H4 (cell line): ENCODE measurements around the gene SIGLEC10. TPM values are rescaled to one million over a fixed set of nuclear protein-coding genes. Genes with fewer than 3 reads are reported as not detected.
"Not testable (repeated sequence)": the region's sequence is repeated elsewhere in the genome, so short reads cannot be mapped to it uniquely, and the experiment has no call there.

Experiments
- DNase-seq: peaks from one replicate; pipeline ENCODE4 v3.0.0-alpha.2; 2015; ENCODE audit warnings: low spot score
- total RNA-seq: library from RNA; depleted of rRNA; stranded (reverse); fragments of >200 nt; shearing (Covaris generic); gene quantifications from 2 replicates; pipeline ENCODE4 v1.2.3, GENCODE V29; 2014

The SIGLEC10 gene
- total RNA-seq, 1 experiment from 2014 or later, result not detected

GRCh38 chr19:51439021-51439465 lies 21.6 kb upstream of the SIGLEC10 start:
- no peak for DNase-seq

GRCh38 chr19:51434456-51434855 lies 17.0 kb upstream of the SIGLEC10 start:
- no peak for DNase-seq

- DNase-seq, result no peak
Measured at GRCh38 chr19:51433043-51433442, 15.6 kb upstream of the SIGLEC10 start.

GRCh38 chr19:51431124-51431523 lies 13.7 kb upstream of the SIGLEC10 start:
- no peak for DNase-seq

- DNase-seq, result no peak
Measured at GRCh38 chr19:51430221-51430620, 12.8 kb upstream of the SIGLEC10 start.

- no peak for DNase-seq
Measured at GRCh38 chr19:51427201-51427600, 9.8 kb upstream of the SIGLEC10 start.

GRCh38 chr19:51422053-51422448 lies 4.6 kb upstream of the SIGLEC10 start:
- peak; percentile 83 for DNase-seq

GRCh38 chr19:51421229-51422052 lies 4.0 kb upstream of the SIGLEC10 start:
- DNase-seq, result no peak

- DNase-seq, result not testable (repeated sequence)
Measured at GRCh38 chr19:51420511-51420910, 3.1 kb upstream of the SIGLEC10 start.

- DNase-seq, result no peak
Measured at GRCh38 chr19:51418707-51419106, 1.3 kb upstream of the SIGLEC10 start.

- no peak for DNase-seq
Measured at GRCh38 chr19:51417810-51418157, 342 bp upstream of the SIGLEC10 start.

GRCh38 chr19:51416422-51416821 lies 1.0 kb downstream of the SIGLEC10 start:
- not testable (repeated sequence) for DNase-seq

- no peak for DNase-seq
Measured at GRCh38 chr19:51415187-51415586, 2.3 kb downstream of the SIGLEC10 start.

- no peak for DNase-seq
Measured at GRCh38 chr19:51410950-51411748, 6.3 kb downstream of the SIGLEC10 start.

GRCh38 chr19:51407511-51408131 lies 9.8 kb downstream of the SIGLEC10 start:
- DNase-seq, result peak; percentile 59

GRCh38 chr19:51402117-51402516 lies 15.3 kb downstream of the SIGLEC10 start:
- DNase-seq, result no peak

- DNase-seq, result not testable (repeated sequence)
Measured at GRCh38 chr19:51399936-51400335, 17.5 kb downstream of the SIGLEC10 start.

GRCh38 chr19:51399231-51399630 lies 18.2 kb downstream of the SIGLEC10 start:
- DNase-seq, result no peak

- DNase-seq, result peak; percentile 60
Measured at GRCh38 chr19:51398096-51398704, 19.2 kb downstream of the SIGLEC10 start.

GRCh38 chr19:51397453-51397852 lies 20.0 kb downstream of the SIGLEC10 start:
- DNase-seq, result not testable (repeated sequence)

GRCh38 chr19:51396175-51396574 lies 21.3 kb downstream of the SIGLEC10 start:
- DNase-seq, result no peak
